GM13976 (cell line): Measurements from ENCODE around the gene TNFRSF14.

Experiments used
- DNase-seq: peaks from one replicate; pipeline ENCODE4 v3.0.0; 2012; ENCODE audit warnings: low spot score
- CTCF ChIP-seq: IDR thresholded peaks from 2 replicates; pipeline ENCODE4 v1.5.1; 2012; ENCODE audit warnings: borderline replicate concordance, mild to moderate bottlenecking; ENCODE audit not compliant: insufficient read depth; ENCODE audit errors: extremely low read depth, missing control alignments, control extremely low read depth
- in situ Hi-C: fragments of 300-500 bp; cut with MboI; formaldehyde crosslinking; loops from one replicate; pipeline ENCODE4 v1.12.0; 2022; ENCODE audit warnings: low sequenced_read_pairs, mixed read lengths, inconsistent platforms; ENCODE audit not compliant: unreplicated experiment

The TNFRSF14 gene

GRCh38 chr1:2541619-2542245 is 14.4 kb upstream of the TNFRSF14 start:
- in situ Hi-C loops, result loop anchor here (25.0 kb wide), 1 partner anchor 129 kb away; the partner anchor contains the start of gene PEX10
- DNase-seq, result no peak
- no peak for TF ChIP-seq CTCF

- TF ChIP-seq CTCF, result no peak
- in situ Hi-C loops, result loop anchor here (25.0 kb wide), 1 partner anchor 130 kb away; the partner anchor contains the start of gene PEX10
- no peak for DNase-seq
These were observed 13.8 kb upstream of the TNFRSF14 start for GRCh38 chr1:2542246-2542915.

- no peak for TF ChIP-seq CTCF
- in situ Hi-C loops, result loop anchor here (25.0 kb wide), 1 partner anchor 131 kb away; the partner anchor contains the start of gene PEX10
- no peak for DNase-seq
These were observed 12.6 kb upstream of the TNFRSF14 start for GRCh38 chr1:2543543-2544092.

- TF ChIP-seq CTCF, result no peak
- no peak for DNase-seq
- in situ Hi-C loops, result loop anchor here (25.0 kb wide), 1 partner anchor 132 kb away; the partner anchor contains the start of gene PEX10
These were observed 11.9 kb upstream of the TNFRSF14 start for GRCh38 chr1:2544093-2544874.

- in situ Hi-C loops, result loop anchor here (25.0 kb wide), 1 partner anchor 133 kb away; the partner anchor contains the start of gene PEX10
- no peak for DNase-seq
- TF ChIP-seq CTCF, result no peak
These were observed 11.1 kb upstream of the TNFRSF14 start for GRCh38 chr1:2544875-2545640.
